Panc1 (cell line): Measurements from ENCODE around the gene ATAD5. TPM values are rescaled to one million over a fixed set of nuclear protein-coding genes. Genes with fewer than 3 reads are reported as not detected.

Experiments used
- ATAC-seq: fragments of 200-7000 bp; cut with Tn5 transposase; 2 replicates; pipeline ENCODE4 v1.9.1; 2020; ENCODE audit warnings: mild to moderate bottlenecking, moderate library complexity
- BruUV-seq: library from RNA; stranded (reverse); fragments of 400-500 nt; replicated peaks from 2 replicates; lab custom pipeline; 2021; lab: Mats Ljungman, UMichigan
- CTCF ChIA-PET: fragments of 300-600 bp; sonication (Branson Sonifier 250); formaldehyde crosslinking; loops from one replicate; lab custom pipeline; 2022; ENCODE audit warnings: antibody characterized with exemption; lab: Charles Lee
- POLR2A ChIA-PET: fragments of 300-600 bp; sonication (Branson Sonifier 250); formaldehyde crosslinking; loops from one replicate; lab custom pipeline; 2022; ENCODE audit warnings: antibody characterized with exemption; lab: Charles Lee
- DNase-seq: peaks from one replicate; pipeline ENCODE4 v3.0.0-alpha.2; 2010; ENCODE audit warnings: low read depth, low spot score
- H3K27ac ChIP-seq: 2 replicates; pipeline ENCODE4 v1.5.1; 2011; ENCODE audit warnings: mild to moderate bottlenecking, low read length, inconsistent platforms
- H3K27me3 ChIP-seq: fragments of 200-500 bp; sonication (Bioruptor generic); 2 replicates; pipeline ENCODE4 v1.6.0; 2014; ENCODE audit warnings: low read length, inconsistent platforms; ENCODE audit not compliant: control insufficient read depth, insufficient read depth
- H3K36me3 ChIP-seq: fragments of 200-500 bp; sonication (Bioruptor generic); 2 replicates; pipeline ENCODE4 v1.5.1; 2014; ENCODE audit warnings: inconsistent platforms, mild to moderate bottlenecking, low read length, moderate library complexity; ENCODE audit not compliant: control insufficient read depth, insufficient read depth
- H3K4me1 ChIP-seq: 2 replicates; pipeline ENCODE4 v1.5.1; 2011; ENCODE audit warnings: inconsistent platforms, mild to moderate bottlenecking, low read length, moderate library complexity; ENCODE audit not compliant: control insufficient read depth, insufficient read depth
- H3K4me3 ChIP-seq, 2 experiments: 2 replicates each; pipeline ENCODE4 v1.5.1; 2011 to 2012; ENCODE audit warnings: low read depth in 2 of 2, low read length in 2 of 2, mild to moderate bottlenecking in 2 of 2, inconsistent platforms in 1 of 2, moderate library complexity in 1 of 2
- H3K9me3 ChIP-seq: fragments of 200-500 bp; sonication (Bioruptor generic); 2 replicates; pipeline ENCODE4 v1.5.1; 2014; ENCODE audit warnings: low read depth, mild to moderate bottlenecking, inconsistent platforms, low read length, moderate library complexity; ENCODE audit not compliant: control insufficient read depth, insufficient read depth
- CTCF ChIP-seq: fragments of 450-650 bp; IDR thresholded peaks from 2 replicates; pipeline ENCODE4 v1.5.1; 2017; ENCODE audit warnings: mild to moderate bottlenecking
- POLR2AphosphoS5 ChIP-seq: IDR thresholded peaks from 2 replicates; pipeline ENCODE4 v1.6.1; 2012; ENCODE audit warnings: mild to moderate bottlenecking, low read depth, low read length, moderate library complexity
- REST ChIP-seq, 2 experiments: IDR thresholded peaks; 2 replicates each; pipeline ENCODE4 v1.6.1; 2011 to 2012; ENCODE audit warnings: low read depth in 2 of 2, control low read depth in 1 of 2, low read length in 1 of 2, mild to moderate bottlenecking in 1 of 2, moderate library complexity in 1 of 2; ENCODE audit not compliant: insufficient read depth in 1 of 2
- SIN3A ChIP-seq: IDR thresholded peaks from 2 replicates; pipeline ENCODE4 v1.6.1; 2012; ENCODE audit warnings: low read depth, mild to moderate bottlenecking, low read length, moderate library complexity, borderline replicate concordance; ENCODE audit not compliant: insufficient read depth
- TCF7L2 ChIP-seq: IDR thresholded peaks from 2 replicates; pipeline ENCODE4 v1.6.1; 2011; ENCODE audit warnings: mild to moderate bottlenecking, low read depth, low read length, inconsistent platforms
- in situ Hi-C: cut with HindIII; loops from 2 replicates; pipeline ENCODE4 v1.10.0; 2016; ENCODE audit warnings: low sequenced_read_pairs, low pct_unique_long_range_greater_than_20kb
- intact Hi-C: fragments of 100-400 bp; cut with micrococcal nuclease; formaldehyde crosslinking; loops from one replicate; pipeline ENCODE4 v1.10.0; 2022; ENCODE audit not compliant: unreplicated experiment
- total RNA-seq: library from RNA; stranded (reverse); gene quantifications from one replicate; pipeline ENCODE4 v1.2.1, GENCODE V29; 2021; ENCODE audit not compliant: unreplicated experiment

Gene ATAD5
- total RNA-seq, 1 experiment from 2014 or later = 11.5 TPM

GRCh38 chr17:30920683-30921543 lies 89.1 kb downstream of the ATAD5 start:
- intact Hi-C loops = no loop called here
- H3K27ac ChIP-seq = no peak overlapping the region
- no TSS peak for BruUV-seq
- in situ Hi-C loops = no loop called here
- no peaks in the 10 kb centered on the region for H3K36me3 ChIP-seq
- no peak for TF ChIP-seq CTCF
- TF ChIP-seq POLR2AphosphoS5 = no peak
- TF ChIP-seq SIN3A = no peak
- no peak for TF ChIP-seq REST (IDR thresholded peaks at IDR 0.05; ENCODE audit: insufficient read depth in 1 of 2, low read depth in 2 of 2, low read length in 1 of 2)
- TF ChIP-seq TCF7L2 = no peak
- H3K4me3 ChIP-seq = peak overlapping the region; percentile 43 to 53
- no peaks in the 10 kb centered on the region for H3K9me3 ChIP-seq
- DNase-seq (no peak), ATAC-seq (no peak)
- CTCF ChIA-PET = interaction anchor here (0.6 kb wide), 1 partner anchor 28 kb away, joined by 4 read pairs; no protein-coding TSS in a partner anchor
- peaks cover 9% of the 10 kb centered on the region for H3K27me3 ChIP-seq
- H3K4me1 ChIP-seq = peaks cover 5% of the 10 kb centered on the region; the same call in 1 of the 2 replicates
- POLR2A ChIA-PET = no interaction called here

- no peak within 1 kb of the TSS for H3K27ac ChIP-seq
- BruUV-seq = no TSS peak
- H3K36me3 ChIP-seq = no peaks in the 10 kb centered on the region
- peaks cover 5% of the 10 kb centered on the region; the same call in 1 of the 2 replicates for H3K4me1 ChIP-seq
- ChIA-PET CTCF (no interaction called here), POLR2A (interaction anchor here (0.6 to 1.0 kb wide), 2 partner anchors 10 to 394 kb away, joined by 3 to 6 read pairs; no protein-coding TSS in a partner anchor)
- in situ Hi-C loops (no loop called here), intact Hi-C loops (no loop called here)
- H3K4me3 ChIP-seq = peak within 1 kb of the TSS; percentile 43 to 53
- DNase-seq (no peak), ATAC-seq (peak; percentile 87)
- no peaks in the 10 kb centered on the region for H3K9me3 ChIP-seq
- TF ChIP-seq REST (IDR thresholded peaks at IDR 0.05; ENCODE audit: insufficient read depth in 1 of 2, low read depth in 2 of 2, low read length in 1 of 2) = no peak
- TF ChIP-seq CTCF = no peak
- no peak for TF ChIP-seq POLR2AphosphoS5
- no peak for TF ChIP-seq SIN3A
- no peak for TF ChIP-seq TCF7L2
- H3K27me3 ChIP-seq = peaks cover 9% of the 10 kb centered on the region
Observed at GRCh38 chr17:30921544-30922196, 89.9 kb downstream of the ATAD5 start, which contains the start of gene ADAP2. Gene ADAP2, plus strand, starts transcription at chr17:30921945. Its CDS starts 70 bp downstream, at chr17:30922015.
